Spleen (tissue), 7 donors: ENCODE measurements around the gene ZNF562.

ENCODE experiments used
- CTCF ChIP-seq, 11 experiments: fragments of 200-600 bp in 7 of 11; fragments of 450-650 bp in 4 of 11; sonication (generic) in 4 of 11; IDR thresholded peaks in 8 of 11; conservative IDR thresholded peaks in 3 of 11; 1 replicate in 7 of 11; 2 replicates in 4 of 11; pipeline versions ENCODE4 v1.4.0 to v1.8.0; 2016 to 2021; ENCODE audit warnings: antibody characterized with exemption in 11 of 11, inconsistent platforms in 4 of 11, mild to moderate bottlenecking in 1 of 11
- POLR2A ChIP-seq, 3 donors: fragments of 450-650 bp; IDR thresholded peaks; one replicate each; pipeline ENCODE4 v1.5.1; 2017; ENCODE audit warnings: antibody characterized with exemption in 3 of 3, mild to moderate bottlenecking in 1 of 3
- POLR2AphosphoS5 ChIP-seq, 3 donors: sonication (generic); formaldehyde crosslinking; IDR thresholded peaks; one replicate each; pipeline ENCODE4 v1.5.1; 2017; ENCODE audit warnings: antibody characterized with exemption in 3 of 3
- donor health status: DM: no; HTN: no; CAD: no; lungs with moderate emphysema.
- donor health status: DM: no; HTN: no; CAD: no.
- donor health status: DM: no; HTN: no; CAD: no.

DNA sequence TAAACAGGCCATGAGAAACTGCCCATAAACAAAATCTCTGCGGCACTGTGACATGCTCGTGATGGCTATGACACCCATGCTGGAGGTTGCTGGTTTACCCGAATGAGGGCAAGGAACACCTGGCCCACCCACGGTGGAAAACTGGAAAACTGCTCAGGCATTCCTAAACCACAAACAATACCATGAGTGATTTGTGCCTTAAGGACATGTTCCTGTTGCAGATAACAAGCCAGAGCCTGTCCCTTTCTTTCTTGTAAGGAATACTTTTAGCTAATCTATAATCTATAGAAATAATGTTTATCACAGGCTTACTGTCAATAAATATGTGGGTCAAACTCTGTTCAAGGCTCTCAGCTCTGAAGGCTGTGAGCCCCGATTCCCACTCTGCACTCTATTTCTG lies 66.0 kb downstream of the ZNF562 start:
- no peak for TF ChIP-seq CTCF (IDR thresholded peaks at IDR 0.05 in 8 of 11, conservative IDR thresholded peaks at IDR 0.05 in 3 of 11)
- no peak for TF ChIP-seq POLR2A (IDR thresholded peaks at IDR 0.05)
- TF ChIP-seq POLR2AphosphoS5 (IDR thresholded peaks at IDR 0.05) = no peak
